ENCODE data around the gene ARL5B. TPM values are rescaled to one million over a fixed set of nuclear protein-coding genes. Genes with fewer than 3 reads are reported as not detected.
"Not testable (repeated sequence)": the region's sequence is repeated elsewhere in the genome, so short reads cannot be mapped to it uniquely, and the experiment has no call there.

ARL5B gene
- total RNA-seq, result 5.4 TPM
- long read RNA-seq, full-length matches to known transcripts, result 4 of 4 reads
- long read RNA-seq, partial matches to known transcripts, result 0 of 4 reads
- long read RNA-seq, other reads (novel, unspliced or antisense), result 0 of 4 reads

GRCh38 chr10:18659125-18659818 is at the start of gene ARL5B:
Gene ARL5B, plus strand, starts transcription at chr10:18659431. Its CDS starts 207 bp downstream, at chr10:18659638.
- intact Hi-C loops (cut with DNase I), result loop anchor here (10.0 kb wide), 1 partner anchor 314 kb away; no protein-coding TSS in a partner anchor
- peak; percentile 99 for ATAC-seq (ENCODE audit: poor library complexity)

DNA sequence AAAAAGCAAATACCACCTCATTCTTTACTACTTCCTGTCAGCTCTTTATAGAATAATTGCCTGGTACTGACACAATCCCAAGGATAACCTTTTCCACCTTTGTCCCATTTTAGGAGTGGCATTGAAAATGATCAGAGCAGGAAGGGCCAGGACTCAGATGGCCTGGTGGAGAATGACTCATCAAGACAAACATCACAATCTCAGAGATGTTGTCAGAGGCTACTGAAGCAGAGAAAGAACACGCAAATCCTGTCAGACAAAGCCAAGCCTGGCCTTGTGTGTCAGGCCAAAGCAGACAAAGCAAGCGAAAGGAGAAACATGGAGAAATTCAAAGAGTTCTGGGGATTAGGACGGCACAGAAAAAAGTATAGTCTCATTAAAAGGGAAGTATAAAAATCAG is 48.7 kb upstream of the ARL5B start:
- DNase-seq (no peak), ATAC-seq (ENCODE audit: poor library complexity) (peak; percentile 38)
- intact Hi-C loops (cut with DNase I), result no loop called here

More at GRCh38 chr10:18659125-18659818, at the start of gene ARL5B:
- DNase-seq, result peak; percentile 99

DNA sequence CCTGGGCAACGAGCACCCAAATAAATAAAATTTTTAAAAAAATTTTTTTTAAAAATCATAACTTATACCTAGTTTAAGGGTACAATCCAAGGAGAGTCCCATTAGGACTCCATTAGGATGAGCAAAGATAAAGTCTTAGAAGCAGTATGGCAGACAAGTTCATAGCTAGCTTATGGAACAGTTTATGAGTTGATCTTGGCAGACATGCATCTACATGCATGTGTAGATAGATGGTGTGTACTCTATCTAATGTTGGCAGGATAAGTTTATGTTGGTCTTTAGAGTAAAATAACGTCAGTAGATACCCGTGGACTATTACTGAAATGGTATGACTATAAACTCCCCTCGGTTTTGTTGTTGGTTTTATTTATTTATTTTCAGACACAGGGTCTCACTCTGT is 48.1 kb upstream of the ARL5B start:
- intact Hi-C loops (cut with DNase I), result no loop called here
- DNase-seq (no peak), ATAC-seq (ENCODE audit: poor library complexity) (no peak)

DNA sequence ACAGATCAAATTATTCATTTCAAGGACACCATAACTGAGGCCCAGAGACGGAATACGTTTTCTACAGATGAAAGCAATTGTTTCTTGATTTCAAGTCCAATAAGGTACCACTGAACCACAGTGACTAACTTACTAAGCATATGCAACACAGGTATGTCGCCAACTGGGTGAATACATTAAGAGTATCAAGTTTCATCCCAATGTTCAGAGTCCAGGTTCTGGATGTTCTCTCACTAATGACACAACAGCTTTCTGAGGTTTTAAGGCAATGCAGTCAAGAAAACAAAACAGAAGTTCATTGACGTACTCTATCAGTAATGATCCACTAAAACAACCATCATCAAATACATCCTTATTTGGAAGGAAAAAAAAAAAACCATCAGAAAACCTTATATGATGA is 43.6 kb upstream of the ARL5B start:
- intact Hi-C loops (cut with DNase I), result no loop called here
- no peak for DNase-seq
- ATAC-seq (ENCODE audit: poor library complexity), result no peak

DNA sequence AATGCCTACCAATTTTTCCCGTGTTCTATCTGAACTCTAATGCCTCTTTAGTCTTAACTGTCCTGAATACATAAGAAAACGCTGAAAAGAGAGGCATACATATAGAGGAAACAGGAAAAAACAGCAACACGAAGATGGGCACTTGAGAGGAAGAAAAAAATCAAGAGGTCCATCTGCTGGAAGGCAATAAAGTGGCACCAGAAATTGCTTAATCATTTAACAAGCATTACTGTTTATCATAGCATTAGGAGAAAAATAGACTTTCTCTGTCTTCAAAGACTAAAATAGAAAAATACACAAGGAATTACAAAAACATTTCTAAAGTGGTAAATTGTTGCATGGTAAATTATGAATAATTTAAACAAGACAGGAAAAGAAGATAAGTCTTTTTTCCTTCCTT is 42.9 kb upstream of the ARL5B start:
- DNase-seq, result no peak
- intact Hi-C loops (cut with DNase I), result no loop called here
- no peak for ATAC-seq (ENCODE audit: poor library complexity)

GRCh38 chr10:18619016-18619415 is 40.2 kb upstream of the ARL5B start:
- ATAC-seq (ENCODE audit: poor library complexity) (peak; percentile 90), DNase-seq (no peak)
- intact Hi-C loops (cut with DNase I), result no loop called here

GRCh38 chr10:18620856-18621255 is 38.4 kb upstream of the ARL5B start:
- intact Hi-C loops (cut with DNase I), result no loop called here
- ATAC-seq (ENCODE audit: poor library complexity) (no peak), DNase-seq (no peak)

DNA sequence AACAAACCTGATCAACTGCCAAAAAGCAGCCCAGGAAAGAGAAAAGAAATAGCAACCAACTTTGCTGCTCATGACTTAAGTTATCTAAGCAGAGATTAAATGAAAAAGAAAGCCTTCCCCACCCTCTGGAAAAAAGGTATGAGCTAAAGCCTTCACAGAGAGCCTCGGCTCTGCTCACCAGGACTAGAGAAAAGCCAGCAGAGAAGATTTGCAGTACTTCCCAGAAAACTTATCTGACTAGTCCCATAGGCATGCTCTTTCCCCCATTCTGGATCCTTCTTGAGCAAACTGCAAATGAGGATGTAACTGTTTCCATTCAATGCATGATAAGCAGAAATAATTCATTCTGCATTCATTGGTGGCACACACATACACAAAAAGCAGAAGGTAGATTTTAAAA is 35.6 kb upstream of the ARL5B start:
- intact Hi-C loops (cut with DNase I); ATAC-seq (ENCODE audit: poor library complexity); DNase-seq: not testable (repeated sequence)

- no peak for DNase-seq
- ATAC-seq (ENCODE audit: poor library complexity), result no peak
- intact Hi-C loops (cut with DNase I), result no loop called here
These were observed 33.3 kb upstream of the ARL5B start for GRCh38 chr10:18625886-18626285.

DNA sequence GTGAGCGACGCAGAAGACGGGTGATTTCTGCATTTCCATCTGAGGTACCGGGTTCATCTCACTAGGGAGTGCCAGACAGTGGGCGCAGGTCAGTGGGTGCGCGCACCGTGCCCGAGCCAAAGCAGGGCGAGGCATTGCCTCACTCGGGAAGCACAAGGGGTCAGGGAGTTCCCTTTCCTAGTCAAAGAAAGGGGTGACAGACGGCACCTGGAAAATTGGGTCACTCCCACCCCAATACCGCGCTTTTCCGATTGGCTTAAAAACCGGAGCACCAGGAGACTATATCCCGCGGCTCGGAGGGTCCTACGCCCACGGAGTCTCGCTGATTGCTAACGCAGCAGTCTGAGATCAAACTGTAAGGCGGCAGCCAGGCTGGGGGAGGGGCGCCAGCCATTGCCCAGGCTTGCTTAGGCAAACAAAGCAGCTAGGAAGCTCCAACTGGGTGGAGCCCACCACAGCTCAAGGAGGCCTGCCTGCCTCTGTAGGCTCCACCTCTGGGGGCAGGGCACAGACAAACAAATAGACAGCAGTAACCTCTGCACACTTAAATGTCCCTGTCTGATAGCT is 31.7 kb upstream of the ARL5B start:
- ATAC-seq (ENCODE audit: poor library complexity); intact Hi-C loops (cut with DNase I): not testable (repeated sequence)
- DNase-seq, result peak; percentile 89

DNA sequence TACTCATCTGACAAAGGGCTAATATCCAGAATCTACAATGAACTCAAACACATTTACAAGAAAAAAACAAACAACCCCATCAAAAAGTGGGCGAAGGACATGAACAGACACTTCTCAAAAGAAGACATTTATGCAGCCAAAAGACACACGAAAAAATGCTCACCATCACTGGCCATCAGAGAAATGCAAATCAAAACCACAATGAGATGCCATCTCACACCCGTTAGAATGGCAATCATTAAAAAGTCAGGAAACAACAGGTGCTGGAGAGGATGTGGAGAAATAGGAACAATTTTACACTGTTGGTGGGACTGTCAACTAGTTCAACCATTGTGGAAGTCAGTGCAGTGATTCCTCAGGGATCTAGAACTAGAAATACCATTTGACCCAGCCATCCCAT is 26.7 kb upstream of the ARL5B start:
- DNase-seq; intact Hi-C loops (cut with DNase I); ATAC-seq (ENCODE audit: poor library complexity): not testable (repeated sequence)

DNA sequence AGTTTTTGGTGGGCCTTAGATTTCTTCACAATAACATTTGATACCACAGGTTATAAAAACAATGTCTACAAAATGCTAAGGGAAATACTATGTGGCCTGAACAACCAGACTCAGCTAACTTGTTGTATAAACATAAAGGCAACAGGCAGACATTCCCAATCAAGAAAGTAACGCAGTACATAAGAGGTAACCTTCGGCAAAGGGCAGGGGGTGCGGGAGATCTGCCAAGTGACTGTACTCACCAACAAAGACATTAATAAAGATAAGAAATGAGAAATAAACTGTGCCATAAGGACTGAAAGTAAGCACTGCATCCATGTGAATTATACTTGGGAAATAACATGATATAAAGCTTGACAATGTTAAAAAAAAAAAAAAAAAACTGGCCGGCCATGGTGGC is 23.2 kb upstream of the ARL5B start:
- intact Hi-C loops (cut with DNase I), result no loop called here
- ATAC-seq (ENCODE audit: poor library complexity), result peak; percentile 27

GRCh38 chr10:18637400-18637799 is 21.8 kb upstream of the ARL5B start:
- DNase-seq; intact Hi-C loops (cut with DNase I); ATAC-seq (ENCODE audit: poor library complexity): not testable (repeated sequence)

More for the DNA sequence above, 23.2 kb upstream of the ARL5B start:
- no peak for DNase-seq

GRCh38 chr10:18639719-18640118 is 19.5 kb upstream of the ARL5B start:
- ATAC-seq (ENCODE audit: poor library complexity); DNase-seq; intact Hi-C loops (cut with DNase I): not testable (repeated sequence)

GRCh38 chr10:18647151-18647550 is 12.1 kb upstream of the ARL5B start:
- DNase-seq (no peak), ATAC-seq (ENCODE audit: poor library complexity) (no peak)
- intact Hi-C loops (cut with DNase I), result no loop called here

GRCh38 chr10:18647945-18648344 is 11.3 kb upstream of the ARL5B start:
- no peak for DNase-seq
- intact Hi-C loops (cut with DNase I), result no loop called here

DNA sequence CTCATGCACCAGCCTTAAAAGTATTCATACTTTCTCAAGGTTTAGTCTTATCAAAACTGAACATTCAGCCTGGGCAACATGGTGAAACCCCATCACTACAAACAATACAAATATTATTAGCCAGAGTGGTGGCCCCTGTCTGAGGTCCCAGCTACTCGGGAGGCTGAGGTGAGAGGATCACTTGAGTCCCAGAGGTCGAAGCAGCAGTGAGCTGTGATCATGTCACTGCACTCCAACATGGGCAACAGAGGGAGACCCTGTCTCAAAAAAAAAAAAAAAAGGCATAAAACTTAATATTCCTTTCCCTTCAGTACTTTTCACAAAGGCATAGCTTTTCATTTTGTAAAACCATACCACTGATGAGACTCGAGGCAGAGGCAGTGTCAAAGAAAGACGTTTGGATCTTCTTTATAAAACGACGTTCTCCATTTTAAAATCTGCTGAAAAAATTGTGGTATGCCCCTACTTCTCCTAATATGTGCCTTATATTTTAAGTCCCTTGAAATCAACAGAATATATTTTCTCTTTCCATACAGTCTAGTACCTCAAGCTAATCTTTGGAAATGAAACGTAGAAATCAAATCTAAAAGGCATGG is 9.8 kb upstream of the ARL5B start:
- ATAC-seq (ENCODE audit: poor library complexity) (no peak), DNase-seq (no peak)
- intact Hi-C loops (cut with DNase I), result no loop called here

More at GRCh38 chr10:18647945-18648344, 11.3 kb upstream of the ARL5B start:
- no peak for ATAC-seq (ENCODE audit: poor library complexity)

DNA sequence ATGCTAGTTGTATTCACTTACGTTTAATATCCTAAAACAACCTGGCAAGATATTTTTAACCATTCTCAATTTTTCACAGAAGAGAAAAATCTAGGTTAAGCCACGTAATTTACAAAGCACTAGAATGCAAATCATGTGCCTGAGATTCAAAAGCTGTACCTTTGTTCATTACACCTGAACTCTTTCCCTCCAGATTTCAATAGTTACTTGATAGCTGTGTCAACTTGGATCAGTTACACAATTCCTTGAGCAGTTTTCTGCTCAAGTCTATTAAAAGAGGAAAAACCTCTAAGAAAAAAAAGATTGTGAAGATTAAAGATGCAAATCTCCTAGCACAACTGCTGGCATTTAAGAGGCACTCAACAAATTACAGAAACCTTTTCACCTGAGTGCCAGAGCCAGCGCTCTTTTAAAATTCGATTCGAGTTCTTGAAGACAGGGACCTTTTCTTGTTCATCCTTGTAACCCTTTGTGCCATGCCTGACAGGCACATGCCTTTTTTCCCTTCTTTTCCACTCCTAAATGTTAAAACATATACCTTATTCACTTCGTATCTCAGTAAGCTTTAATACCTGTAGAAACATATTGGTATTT is 8.7 kb upstream of the ARL5B start:
- intact Hi-C loops (cut with DNase I), result loop anchor here (10.0 kb wide), 1 partner anchor 306 kb away; no protein-coding TSS in a partner anchor
- DNase-seq (no peak), ATAC-seq (ENCODE audit: poor library complexity) (no peak)

DNA sequence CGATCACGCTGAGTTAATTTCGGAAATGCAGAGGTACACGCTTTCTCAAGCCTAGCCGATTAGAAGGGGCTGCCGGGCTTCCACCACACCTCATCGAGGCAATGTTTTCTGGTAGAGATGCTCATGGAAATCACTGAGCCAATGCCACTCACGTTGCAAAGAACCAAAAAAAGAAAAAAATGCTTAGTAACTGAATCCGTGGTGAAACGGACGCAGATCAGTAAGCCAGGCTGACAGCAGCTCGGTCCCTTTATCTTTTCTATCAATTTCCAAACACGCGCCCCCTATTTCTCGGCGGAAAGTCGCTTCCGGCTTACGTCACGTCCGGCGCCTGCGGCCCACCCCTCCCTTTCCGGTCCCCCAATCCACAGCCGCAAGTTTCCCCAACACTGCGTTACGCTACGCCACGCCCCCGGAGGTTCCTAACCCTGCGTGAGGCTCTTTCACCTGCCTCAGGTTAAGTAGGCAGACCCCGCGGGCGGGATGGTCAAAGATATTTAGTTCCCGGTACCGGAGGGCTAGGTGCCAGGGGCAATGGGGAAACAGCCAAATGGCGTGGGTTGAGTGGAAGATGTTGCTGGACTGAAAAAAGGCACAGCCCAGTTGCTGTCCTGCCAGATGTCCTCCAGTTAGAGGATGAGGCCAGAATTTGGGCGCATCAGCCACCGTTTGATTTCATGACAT is 7.8 kb upstream of the ARL5B start, which contains the start of gene NSUN6:
Gene NSUN6, minus strand, starts transcription at position 264 of the 684 bp plus-strand sequence. CDS start 384 bp downstream, outside the sequence.
- peak; percentile 99 for ATAC-seq (ENCODE audit: poor library complexity)
- intact Hi-C loops (cut with DNase I), result loop anchor here (10.0 kb wide), 1 partner anchor 307 kb away; no protein-coding TSS in a partner anchor
- DNase-seq, result peak; percentile 94

Data from Right ventricle myocardium superior (tissue), 1 donor.